Heart left ventricle (tissue), 16 donors: ENCODE data around the gene C14orf119. TPM values are rescaled to one million over a fixed set of nuclear protein-coding genes. Genes with fewer than 3 reads are reported as not detected.

Experiments used
- ATAC-seq, 4 donors: fragments of 200-7000 bp; cut with Tn5 transposase; one replicate each; pipeline ENCODE4 v1.9.1; 2020 to 2022; ENCODE audit warnings: moderate library complexity in 4 of 4, mild to moderate bottlenecking in 3 of 4, moderate number of reproducible peaks in 1 of 4
- DNase-seq, 5 donors: peaks; one replicate each; pipeline ENCODE4 v3.0.0-alpha.2; 2020
- H3K27ac ChIP-seq, 12 donors: fragments of 200-600 bp; sonication (generic) in 4 of 12; one replicate each; pipeline versions ENCODE4 v1.5.0 to v1.8.0; 2016 to 2022; ENCODE audit warnings: mild to moderate bottlenecking in 2 of 12
- H3K27me3 ChIP-seq, 9 donors: fragments of 200-600 bp; sonication (generic) in 2 of 9; one replicate each; pipeline versions ENCODE4 v1.5.1 to v1.8.0; 2016 to 2022; ENCODE audit warnings: mild to moderate bottlenecking in 3 of 9
- H3K36me3 ChIP-seq, 9 donors: fragments of 200-600 bp; sonication (generic) in 2 of 9; one replicate each; pipeline versions ENCODE4 v1.5.0 to v1.8.0; 2018 to 2022; ENCODE audit warnings: mild to moderate bottlenecking in 2 of 9
- H3K4me1 ChIP-seq, 12 donors: fragments of 200-600 bp; sonication (generic) in 4 of 12; one replicate each; pipeline versions ENCODE4 v1.5.0 to v1.8.0; 2016 to 2022; ENCODE audit warnings: mild to moderate bottlenecking in 3 of 12
- H3K4me3 ChIP-seq, 12 donors: fragments of 200-600 bp; sonication (generic) in 4 of 12; one replicate each; pipeline versions ENCODE4 v1.5.0 to v1.8.0; 2017 to 2022; ENCODE audit warnings: mild to moderate bottlenecking in 9 of 12, moderate library complexity in 4 of 12
- H3K9me3 ChIP-seq, 12 donors: fragments of 200-600 bp; sonication (generic) in 4 of 12; one replicate each; pipeline versions ENCODE4 v1.5.0 to v1.8.0; 2016 to 2022; ENCODE audit warnings: mild to moderate bottlenecking in 1 of 12
- POLR2A ChIP-seq, 2 donors: fragments of 450-650 bp; IDR thresholded peaks; one replicate each; pipeline ENCODE4 v1.6.1; 2017; ENCODE audit warnings: antibody characterized with exemption in 2 of 2, mild to moderate bottlenecking in 2 of 2, moderate library complexity in 2 of 2
- WGBS, 4 donors: extraction: QIAGEN DNeasy Blood & Tissue Kit in 2 of 4; methylation state at CpG; one replicate each; pipeline versions ENCODE4 v1.1.5 to v1.1.7; 2013 to 2018; 5-methylcytosine and 5-hydroxymethylcytosine counted together
- intact Hi-C, 10 donors: fragments of 100-400 bp; cut with DNase I; formaldehyde crosslinking; loops; one replicate each; pipeline versions ENCODE4 v1.11.1 to v1.14.2; 2022
- polyA plus RNA-seq, 2 donors: library from polyadenylated mRNA; stranded (reverse); fragments of 200-250 nt; gene quantifications; one replicate each; pipeline ENCODE4 v1.2.3, GENCODE V29; 2013
- total RNA-seq, 9 donors: library from RNA; depleted of rRNA in 2 of 9; stranded (reverse); fragments of >200 nt in 2 of 9; fragmentation: NEBNext Ultra II Directional in 3 of 9; extraction: Animal tissue kit (Norgen Biotek cat#: 25700) in 3 of 9; gene quantifications; one replicate each; pipeline versions ENCODE4 v1.1.0 to v1.2.4, GENCODE V29; 2016 to 2023
- TF ChIP-seq, protein P1 (sequence below), 12 donors: fragments of 200-600 bp; sonication (generic) in 4 of 12; IDR thresholded peaks; one replicate each; pipeline versions ENCODE4 v1.5.0 to v1.8.0; 2018 to 2022; ENCODE audit warnings: antibody characterized with exemption in 12 of 12, mild to moderate bottlenecking in 5 of 12
- donor health status: ischemic (EF 13 %, LVEDD 7.1; RV severe dilation, severe dysfunction).
- donor health status: healthy with polysubstance abuse.
- donor health status: DM: no; HTN: yes; CAD: no.
- donor health status: DM: no; HTN: no; CAD: no.
- donor health status: ischemic (EF 25% LVEDD 6.9; RV normal size, moderate dysfunction).
- donor health status: ischemic (EF 25% LVEDD 5.7; RV mildly dilated, moderate dysfunction).
- donor health status: healthy.
- donor health status: DM: yes; HTN: yes; CAD: no.
- donor health status: ischemic (EF 35%, LVEDD 5.7; RV mildly dilated, moderate dysfunction).
- donor health status: nonischemic (EF 11% LVEDD 7.7; RV severe dilation, severe dysfunction).
- donor health status: DM: yes; HTN: yes; CAD: no.
- donor health status: PGD.
- donor health status: ischemic (EF 29% LVEDD 5.4; RV normal size, mild dysfunction).
- donor health status: nonischemic (EF 23%, LVEDD 6.1; RV moderate dilation, normal function).

Gene C14orf119
- total and polyA plus RNA-seq, 11 donors, result 8.1 to 47.7 (median 29.6) TPM

DNA sequence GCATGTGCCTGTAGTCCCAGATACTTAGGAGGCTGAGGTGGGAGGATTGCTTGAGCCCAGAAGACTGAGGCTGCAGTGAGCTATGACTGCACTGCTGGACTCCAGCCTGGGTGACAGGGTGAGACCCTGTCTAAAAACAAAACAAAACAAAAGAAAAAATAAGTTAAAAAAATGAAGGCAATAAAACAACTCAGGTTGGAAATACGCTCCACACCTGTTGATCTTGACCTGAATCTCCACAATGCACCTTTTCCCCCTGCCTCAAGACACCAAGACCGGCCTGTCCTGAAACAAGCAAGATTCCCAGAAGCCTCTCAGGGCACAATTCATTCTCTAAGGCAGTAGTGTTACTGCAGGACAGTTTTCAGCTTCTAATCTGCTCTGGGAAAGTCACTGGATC, 44.6 kb downstream of the C14orf119 start:
- Histone ChIP-seq H3K27me3 (no peaks in the 10 kb centered on the region), H3K9me3 (no peaks in the 10 kb centered on the region), H3K4me1 (peaks cover 0 to 34% (median 12%) of the 10 kb centered on the region in 12 donors), H3K4me3 (no peak overlapping the region), H3K27ac (peak overlapping the region in 1 of 12 donors; percentile 18), H3K36me3 (peaks cover 0 to 29% (median 10%) of the 10 kb centered on the region in 9 donors)
- TF ChIP-seq, protein P1, sequence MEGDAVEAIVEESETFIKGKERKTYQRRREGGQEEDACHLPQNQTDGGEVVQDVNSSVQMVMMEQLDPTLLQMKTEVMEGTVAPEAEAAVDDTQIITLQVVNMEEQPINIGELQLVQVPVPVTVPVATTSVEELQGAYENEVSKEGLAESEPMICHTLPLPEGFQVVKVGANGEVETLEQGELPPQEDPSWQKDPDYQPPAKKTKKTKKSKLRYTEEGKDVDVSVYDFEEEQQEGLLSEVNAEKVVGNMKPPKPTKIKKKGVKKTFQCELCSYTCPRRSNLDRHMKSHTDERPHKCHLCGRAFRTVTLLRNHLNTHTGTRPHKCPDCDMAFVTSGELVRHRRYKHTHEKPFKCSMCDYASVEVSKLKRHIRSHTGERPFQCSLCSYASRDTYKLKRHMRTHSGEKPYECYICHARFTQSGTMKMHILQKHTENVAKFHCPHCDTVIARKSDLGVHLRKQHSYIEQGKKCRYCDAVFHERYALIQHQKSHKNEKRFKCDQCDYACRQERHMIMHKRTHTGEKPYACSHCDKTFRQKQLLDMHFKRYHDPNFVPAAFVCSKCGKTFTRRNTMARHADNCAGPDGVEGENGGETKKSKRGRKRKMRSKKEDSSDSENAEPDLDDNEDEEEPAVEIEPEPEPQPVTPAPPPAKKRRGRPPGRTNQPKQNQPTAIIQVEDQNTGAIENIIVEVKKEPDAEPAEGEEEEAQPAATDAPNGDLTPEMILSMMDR (IDR thresholded peaks at IDR 0.05), result no peak
- no peak for TF ChIP-seq POLR2A (IDR thresholded peaks at IDR 0.05)
- DNase-seq (no peak), ATAC-seq (no peak)
- intact Hi-C loops, result no loop called here
- WGBS, 4 donors, result 90 to 100% (median 93%) methylated on average over 2 of the region's 2 CpGs

DNA sequence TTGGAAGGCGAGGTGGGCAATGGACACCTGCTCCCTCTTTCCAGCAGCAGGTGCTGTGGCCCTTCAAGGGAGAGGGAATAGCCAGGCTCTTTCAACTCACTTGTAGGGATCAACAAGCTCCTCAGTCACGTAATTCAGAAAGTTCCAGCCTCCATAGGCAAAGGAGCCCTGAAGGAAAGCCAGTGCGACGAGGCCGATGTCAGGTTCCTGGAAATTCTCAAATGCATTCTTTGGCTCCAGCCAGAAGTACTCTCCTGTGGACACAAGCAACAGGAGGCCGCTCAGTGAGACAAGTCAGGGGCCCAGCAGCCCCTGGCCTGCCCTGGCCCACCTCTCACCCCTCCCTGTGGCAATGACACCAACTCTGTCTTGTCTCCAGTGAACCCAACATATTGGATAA, 45.1 kb downstream of the C14orf119 start:
- ATAC-seq (no peak), DNase-seq (no peak)
- no peaks in the 10 kb centered on the region for H3K27me3 ChIP-seq
- peaks cover 0 to 29% (median 10%) of the 10 kb centered on the region in 9 donors for H3K36me3 ChIP-seq
- no peak for TF ChIP-seq POLR2A (IDR thresholded peaks at IDR 0.05)
- TF ChIP-seq, protein P1 (IDR thresholded peaks at IDR 0.05), result no peak
- H3K4me1 ChIP-seq, result peaks cover 0 to 34% (median 12%) of the 10 kb centered on the region in 12 donors
- intact Hi-C loops, result no loop called here
- H3K9me3 ChIP-seq, result no peaks in the 10 kb centered on the region
- no peak overlapping the region for H3K4me3 ChIP-seq
- WGBS, 4 donors, result 61 to 81% (median 78%) methylated on average over 5 to 6 of the region's 6 CpGs
- peak overlapping the region in 1 of 12 donors; percentile 18 for H3K27ac ChIP-seq

DNA sequence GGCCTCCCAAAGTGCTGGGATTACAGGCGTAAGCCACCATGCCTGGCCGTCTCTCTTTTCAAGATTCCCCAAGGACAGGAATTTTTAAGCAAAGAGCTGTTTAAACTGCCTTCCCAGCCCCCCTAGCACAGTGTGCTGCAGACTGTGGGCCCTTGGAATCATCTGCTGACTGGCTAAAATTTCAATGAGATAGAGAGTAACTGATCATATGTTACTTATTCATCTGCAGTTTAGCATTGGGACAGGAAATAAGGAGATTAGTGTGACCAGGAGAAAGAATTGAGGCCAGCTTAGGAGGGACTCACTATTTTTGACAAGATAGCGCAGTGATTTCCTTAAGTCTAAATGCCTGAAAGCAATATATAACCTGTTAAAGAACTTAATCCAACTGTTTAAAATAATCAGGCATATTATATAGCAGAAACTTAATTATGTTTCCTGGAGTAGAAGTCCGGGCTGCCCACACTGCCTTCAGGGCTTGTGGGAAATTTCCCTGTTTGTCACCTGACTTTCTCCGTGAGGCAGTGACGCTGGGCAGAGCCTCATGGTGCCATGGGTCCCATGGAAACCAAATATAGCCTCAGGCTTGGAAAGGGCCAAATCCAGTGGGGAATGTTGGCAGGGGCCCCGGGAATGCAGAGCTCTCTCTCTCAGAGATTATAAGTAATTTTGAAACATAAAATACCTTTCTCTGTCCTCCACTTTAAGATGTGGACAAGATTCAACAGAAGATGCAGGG, 46.6 kb downstream of the C14orf119 start:
- intact Hi-C loops, result loop anchor here in 1 of 10 donors (1.0 kb wide), 1 partner anchor 12 kb away; no protein-coding TSS in a partner anchor
- no peaks in the 10 kb centered on the region for H3K9me3 ChIP-seq
- peak; percentile 85 to 95 (median 90) for ATAC-seq
- H3K4me3 ChIP-seq, result no peak overlapping the region
- WGBS, 4 donors, result 45 to 49% (median 48%) methylated on average over 7 of the region's 7 CpGs
- DNase-seq, result peak; percentile 75 to 88 (median 80)
- H3K27ac ChIP-seq, result peak overlapping the region; percentile 46 to 84 (median 72)
- peaks cover 0 to 25% (median 10%) of the 10 kb centered on the region in 9 donors for H3K36me3 ChIP-seq
- TF ChIP-seq, protein P1 (IDR thresholded peaks at IDR 0.05), result no peak
- no peak for TF ChIP-seq POLR2A (IDR thresholded peaks at IDR 0.05)
- H3K4me1 ChIP-seq, result peaks cover 0 to 46% (median 15%) of the 10 kb centered on the region in 12 donors
- H3K27me3 ChIP-seq, result no peaks in the 10 kb centered on the region

DNA sequence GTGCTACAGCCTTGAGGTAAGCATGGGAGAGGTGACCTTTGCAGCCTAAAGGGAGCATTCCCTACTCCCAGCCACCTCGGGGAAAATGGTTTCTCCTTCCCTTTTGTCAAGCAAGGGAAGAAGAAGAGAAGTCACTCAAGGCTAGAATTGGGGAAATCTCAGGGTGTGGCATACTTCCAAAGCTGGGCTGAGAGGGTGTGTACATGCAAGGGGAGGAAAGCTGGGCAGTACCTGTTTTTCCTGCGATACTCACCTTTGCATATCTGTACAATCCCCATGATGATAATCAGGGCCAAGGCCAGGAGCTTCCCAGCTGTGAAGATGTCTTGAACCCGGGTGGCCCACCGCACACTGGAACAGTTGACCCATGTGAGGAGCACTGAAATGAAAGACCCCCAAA, 47.5 kb downstream of the C14orf119 start:
- TF ChIP-seq, protein P1 (IDR thresholded peaks at IDR 0.05), result no peak
- no peak for TF ChIP-seq POLR2A (IDR thresholded peaks at IDR 0.05)
- Histone ChIP-seq H3K9me3 (no peaks in the 10 kb centered on the region), H3K27ac (peak overlapping the region in 10 of 12 donors; percentile 53 to 84 (median 73)), H3K4me3 (no peak overlapping the region), H3K4me1 (peaks cover 0 to 43% (median 14%) of the 10 kb centered on the region in 12 donors), H3K27me3 (no peaks in the 10 kb centered on the region), H3K36me3 (peaks cover 0 to 25% (median 10%) of the 10 kb centered on the region in 9 donors)
- WGBS, 4 donors, result 81 to 92% (median 86%) methylated on average over 4 of the region's 4 CpGs
- ATAC-seq (no peak), DNase-seq (no peak)
- intact Hi-C loops, result loop anchor here in 1 of 10 donors (1.0 kb wide), 1 partner anchor 11 kb away; no protein-coding TSS in a partner anchor
